ENCODE measurements around the gene TTLL11. TPM values are rescaled to one million over a fixed set of nuclear protein-coding genes. Genes with fewer than 3 reads are reported as not detected.

Gene TTLL11
- total RNA-seq, 1 donor from 2014 or later, result 0.75 TPM

GRCh38 chr9:121927081-121927480 lies 166.0 kb downstream of the TTLL11 start:
- Histone ChIP-seq H3K9ac (no peak overlapping the region), H3K27me3 (no peaks in the 10 kb centered on the region), H3K4me1 (peaks cover 14% of the 10 kb centered on the region), H3K9me3 (ENCODE audit: low read depth) (no peaks in the 10 kb centered on the region), H3K27ac (no peak overlapping the region), H3K36me3 (no peaks in the 10 kb centered on the region), H4K20me1 (ENCODE audit: low read depth) (no peaks in the 10 kb centered on the region), H3K79me2 (ENCODE audit: low read depth) (no peaks in the 10 kb centered on the region), H3K4me2 (no peak overlapping the region), H3K4me3 (no peak overlapping the region), H2AFZ (replicated peaks) (no peak overlapping the region), H3F3A (ENCODE audit: low read depth) (peaks cover 4% of the 10 kb centered on the region)
- Mint-ChIP-seq H3K27ac (no peak overlapping the region), H3K27me3 (ENCODE audit: insufficient read depth, low read depth) (peaks cover 12% of the 10 kb centered on the region), H3K4me1 (peaks cover 38% of the 10 kb centered on the region), H3K36me3 (no peaks in the 10 kb centered on the region), H3K4me3 (no peak overlapping the region), H3K9me3 (no peaks in the 10 kb centered on the region)
- TF ChIP-seq EZH2phosphoT487 (IDR thresholded peaks at IDR 0.05) (no peak), EZH2 (IDR thresholded peaks at IDR 0.05) (no peak)
- TF ChIP-seq, protein P1, sequence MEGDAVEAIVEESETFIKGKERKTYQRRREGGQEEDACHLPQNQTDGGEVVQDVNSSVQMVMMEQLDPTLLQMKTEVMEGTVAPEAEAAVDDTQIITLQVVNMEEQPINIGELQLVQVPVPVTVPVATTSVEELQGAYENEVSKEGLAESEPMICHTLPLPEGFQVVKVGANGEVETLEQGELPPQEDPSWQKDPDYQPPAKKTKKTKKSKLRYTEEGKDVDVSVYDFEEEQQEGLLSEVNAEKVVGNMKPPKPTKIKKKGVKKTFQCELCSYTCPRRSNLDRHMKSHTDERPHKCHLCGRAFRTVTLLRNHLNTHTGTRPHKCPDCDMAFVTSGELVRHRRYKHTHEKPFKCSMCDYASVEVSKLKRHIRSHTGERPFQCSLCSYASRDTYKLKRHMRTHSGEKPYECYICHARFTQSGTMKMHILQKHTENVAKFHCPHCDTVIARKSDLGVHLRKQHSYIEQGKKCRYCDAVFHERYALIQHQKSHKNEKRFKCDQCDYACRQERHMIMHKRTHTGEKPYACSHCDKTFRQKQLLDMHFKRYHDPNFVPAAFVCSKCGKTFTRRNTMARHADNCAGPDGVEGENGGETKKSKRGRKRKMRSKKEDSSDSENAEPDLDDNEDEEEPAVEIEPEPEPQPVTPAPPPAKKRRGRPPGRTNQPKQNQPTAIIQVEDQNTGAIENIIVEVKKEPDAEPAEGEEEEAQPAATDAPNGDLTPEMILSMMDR (IDR thresholded peaks at IDR 0.05), result no peak
- DNase-seq (ENCODE audit: low spot score), result no peak

- H3K9me3 Mint-ChIP-seq, result no peaks in the 10 kb centered on the region
- Histone ChIP-seq H3K79me2 (ENCODE audit: low read depth) (no peaks in the 10 kb centered on the region), H4K20me1 (ENCODE audit: low read depth) (no peaks in the 10 kb centered on the region), H3K4me2 (no peak overlapping the region), H3K27me3 (no peaks in the 10 kb centered on the region), H3K4me1 (peaks cover 16% of the 10 kb centered on the region), H3F3A (ENCODE audit: low read depth) (peaks cover 4% of the 10 kb centered on the region), H3K9me3 (ENCODE audit: low read depth) (no peaks in the 10 kb centered on the region), H3K4me3 (no peak overlapping the region), H3K36me3 (no peaks in the 10 kb centered on the region), H3K27ac (no peak overlapping the region), H3K9ac (no peak overlapping the region), H2AFZ (replicated peaks) (no peak overlapping the region)
- peaks cover 38% of the 10 kb centered on the region for H3K4me1 Mint-ChIP-seq
- H3K4me3 Mint-ChIP-seq, result no peak overlapping the region
- TF ChIP-seq EZH2 (IDR thresholded peaks at IDR 0.05) (no peak), EZH2phosphoT487 (IDR thresholded peaks at IDR 0.05) (no peak)
- TF ChIP-seq, protein P1 (IDR thresholded peaks at IDR 0.05), result no peak
- no peak for DNase-seq (ENCODE audit: low spot score)
- H3K27me3 Mint-ChIP-seq (ENCODE audit: insufficient read depth, low read depth), result peaks cover 12% of the 10 kb centered on the region
- peak overlapping the region; percentile 70 for H3K27ac Mint-ChIP-seq
- no peaks in the 10 kb centered on the region for H3K36me3 Mint-ChIP-seq
These were observed 166.7 kb downstream of the TTLL11 start for GRCh38 chr9:121926351-121926801.

GRCh38 chr9:121925935-121926334 lies 167.2 kb downstream of the TTLL11 start:
- H3K4me1 Mint-ChIP-seq, result peaks cover 38% of the 10 kb centered on the region
- peak overlapping the region; percentile 31 for H3K4me2 ChIP-seq

More at GRCh38 chr9:121925935-121926334, 167.2 kb downstream of the TTLL11 start:
- Histone ChIP-seq H2AFZ (replicated peaks) (no peak overlapping the region), H3K4me1 (peaks cover 17% of the 10 kb centered on the region), H3K27ac (no peak overlapping the region), H3K79me2 (ENCODE audit: low read depth) (no peaks in the 10 kb centered on the region), H3F3A (ENCODE audit: low read depth) (peaks cover 2% of the 10 kb centered on the region), H3K4me3 (no peak overlapping the region), H3K36me3 (no peaks in the 10 kb centered on the region), H3K27me3 (no peaks in the 10 kb centered on the region), H3K9ac (no peak overlapping the region), H3K9me3 (ENCODE audit: low read depth) (no peaks in the 10 kb centered on the region), H4K20me1 (ENCODE audit: low read depth) (no peaks in the 10 kb centered on the region)
- no peak for DNase-seq (ENCODE audit: low spot score)
- Mint-ChIP-seq H3K27ac (peak overlapping the region; percentile 70), H3K9me3 (no peaks in the 10 kb centered on the region), H3K36me3 (no peaks in the 10 kb centered on the region), H3K27me3 (ENCODE audit: insufficient read depth, low read depth) (peaks cover 16% of the 10 kb centered on the region), H3K4me3 (no peak overlapping the region)
- TF ChIP-seq EZH2 (IDR thresholded peaks at IDR 0.05), result no peak
- TF ChIP-seq, protein P1 (IDR thresholded peaks at IDR 0.05), result no peak
- TF ChIP-seq EZH2phosphoT487 (IDR thresholded peaks at IDR 0.05), result no peak

All from neural progenitor cell (in vitro differentiated cells).